A673 (cell line): ENCODE data around the gene TMEM8B. TPM values are rescaled to one million over a fixed set of nuclear protein-coding genes. Genes with fewer than 3 reads are reported as not detected.

Experiments used
- BruUV-seq: library from RNA; stranded (reverse); fragments of 400-500 nt; replicated peaks from 2 replicates; lab custom pipeline; 2021; lab: Mats Ljungman, UMichigan
- CTCF ChIA-PET: fragments of 300-600 bp; sonication (Branson Sonifier 250); formaldehyde crosslinking; loops from one replicate; lab custom pipeline; 2022; ENCODE audit warnings: antibody characterized with exemption; lab: Charles Lee
- POLR2A ChIA-PET: fragments of 300-600 bp; sonication (Branson Sonifier 250); formaldehyde crosslinking; loops from one replicate; lab custom pipeline; 2022; ENCODE audit warnings: antibody characterized with exemption; ENCODE audit not compliant: low non-redundant PET; lab: Charles Lee
- DNase-seq: peaks from one replicate; pipeline ENCODE4 v3.0.0-alpha.2; 2015; ENCODE audit warnings: low spot score
- H3K27ac ChIP-seq: fragments of 200-600 bp; sonication (generic); 2 replicates; pipeline ENCODE4 v1.5.1; 2016; ENCODE audit warnings: mixed run types, low read depth, mild to moderate bottlenecking, mixed read lengths, antibody characterized with exemption, low read length; ENCODE audit not compliant: poor library complexity, severe bottlenecking
- H3K27me3 ChIP-seq: fragments of 200-600 bp; sonication (generic); replicated peaks from 2 replicates; pipeline ENCODE4 v1.6.1; 2017; ENCODE audit warnings: mixed run types, low read depth, mild to moderate bottlenecking, mixed read lengths, antibody characterized with exemption, low read length; ENCODE audit not compliant: insufficient read depth, poor library complexity
- H3K36me3 ChIP-seq: fragments of 200-600 bp; sonication (generic); 2 replicates; pipeline ENCODE4 v1.6.1; 2016; ENCODE audit warnings: mixed run types, mild to moderate bottlenecking, mixed read lengths, antibody characterized with exemption, low read length; ENCODE audit not compliant: insufficient read depth, poor library complexity, severe bottlenecking
- H3K4me1 ChIP-seq: fragments of 200-600 bp; sonication (generic); 2 replicates; pipeline ENCODE4 v1.6.1; 2017; ENCODE audit warnings: mixed run types, mild to moderate bottlenecking, mixed read lengths, antibody characterized with exemption, low read length; ENCODE audit not compliant: insufficient read depth, poor library complexity, severe bottlenecking
- H3K4me3 ChIP-seq: fragments of 200-600 bp; sonication (generic); 2 replicates; pipeline ENCODE4 v1.5.1; 2016; ENCODE audit warnings: low read depth, mixed run types, mild to moderate bottlenecking, mixed read lengths, low read length; ENCODE audit not compliant: poor library complexity, severe bottlenecking
- H3K9me3 ChIP-seq: fragments of 200-600 bp; sonication (generic); 2 replicates; pipeline ENCODE4 v1.6.1; 2016; ENCODE audit warnings: mixed run types, low read depth, mild to moderate bottlenecking, mixed read lengths, antibody characterized with exemption, low read length; ENCODE audit not compliant: poor library complexity, severe bottlenecking
- CTCF ChIP-seq: fragments of 300-800, 200-600 bp; sonication (generic); conservative IDR thresholded peaks from 2 replicates; pipeline ENCODE4 v1.5.1; 2017; ENCODE audit warnings: low read depth, mild to moderate bottlenecking, antibody characterized with exemption, low read length, moderate library complexity, mixed read lengths
- EZH2 ChIP-seq: fragments of 200-600 bp; sonication (generic); IDR thresholded peaks from 2 replicates; pipeline ENCODE4 v1.6.1; 2017; ENCODE audit warnings: borderline replicate concordance, low read depth, mild to moderate bottlenecking, mixed read lengths, antibody characterized with exemption, low read length; ENCODE audit not compliant: poor library complexity, severe bottlenecking
- intact Hi-C: fragments of 100-400 bp; cut with micrococcal nuclease; formaldehyde crosslinking; loops from one replicate; pipeline ENCODE4 v1.10.0; 2022; ENCODE audit not compliant: unreplicated experiment
- total RNA-seq: library from RNA; stranded (reverse); gene quantifications from 2 replicates; pipeline ENCODE4 v1.2.3, GENCODE V29; 2021

TMEM8B gene
- total RNA-seq, 1 experiment from 2014 or later = 6.9 TPM

DNA sequence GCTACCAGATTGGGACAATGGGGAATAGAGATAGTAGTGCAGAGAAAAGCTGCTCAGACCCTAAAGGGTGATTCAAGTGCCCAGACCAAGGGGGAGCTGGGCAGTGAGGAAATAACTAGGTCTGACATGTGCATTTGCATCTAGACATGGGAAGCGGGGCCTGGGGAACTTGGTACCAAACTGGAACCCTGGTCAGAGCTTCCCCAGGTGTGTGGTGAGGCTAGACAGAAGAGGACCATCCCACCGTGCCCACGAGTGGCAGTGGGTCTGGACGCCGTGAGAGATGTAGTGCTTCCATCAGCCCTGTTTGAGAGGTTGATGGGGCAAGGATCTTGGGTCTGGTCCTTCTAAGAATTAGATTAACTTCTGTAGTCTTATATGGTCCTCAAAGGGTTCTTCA is 7.6 kb downstream of the TMEM8B start:
- Histone ChIP-seq H3K4me1 (no peaks in the 10 kb centered on the region), H3K4me3 (no peak overlapping the region), H3K36me3 (no peaks in the 10 kb centered on the region), H3K27me3 (no peaks in the 10 kb centered on the region), H3K9me3 (no peaks in the 10 kb centered on the region), H3K27ac (no peak overlapping the region)
- TF ChIP-seq EZH2 (no peak), CTCF (no peak)
- POLR2A ChIA-PET = no interaction called here
- intact Hi-C loops = no loop called here
- CTCF ChIA-PET = interaction anchor here (0.6 kb wide), 1 partner anchor 1279 kb away, joined by 4 read pairs; no protein-coding TSS in a partner anchor
- DNase-seq = no peak
- no TSS peak for BruUV-seq

- no TSS peak for BruUV-seq
- ChIA-PET CTCF (no interaction called here), POLR2A (no interaction called here)
- Histone ChIP-seq H3K4me1 (no peaks in the 10 kb centered on the region), H3K4me3 (no peak overlapping the region), H3K27me3 (no peaks in the 10 kb centered on the region), H3K36me3 (no peaks in the 10 kb centered on the region), H3K27ac (no peak overlapping the region), H3K9me3 (no peaks in the 10 kb centered on the region)
- TF ChIP-seq EZH2 (no peak), CTCF (no peak)
- intact Hi-C loops = no loop called here
- no peak for DNase-seq
These were observed 10.9 kb downstream of the TMEM8B start for GRCh38 chr9:35839926-35840325.

DNA sequence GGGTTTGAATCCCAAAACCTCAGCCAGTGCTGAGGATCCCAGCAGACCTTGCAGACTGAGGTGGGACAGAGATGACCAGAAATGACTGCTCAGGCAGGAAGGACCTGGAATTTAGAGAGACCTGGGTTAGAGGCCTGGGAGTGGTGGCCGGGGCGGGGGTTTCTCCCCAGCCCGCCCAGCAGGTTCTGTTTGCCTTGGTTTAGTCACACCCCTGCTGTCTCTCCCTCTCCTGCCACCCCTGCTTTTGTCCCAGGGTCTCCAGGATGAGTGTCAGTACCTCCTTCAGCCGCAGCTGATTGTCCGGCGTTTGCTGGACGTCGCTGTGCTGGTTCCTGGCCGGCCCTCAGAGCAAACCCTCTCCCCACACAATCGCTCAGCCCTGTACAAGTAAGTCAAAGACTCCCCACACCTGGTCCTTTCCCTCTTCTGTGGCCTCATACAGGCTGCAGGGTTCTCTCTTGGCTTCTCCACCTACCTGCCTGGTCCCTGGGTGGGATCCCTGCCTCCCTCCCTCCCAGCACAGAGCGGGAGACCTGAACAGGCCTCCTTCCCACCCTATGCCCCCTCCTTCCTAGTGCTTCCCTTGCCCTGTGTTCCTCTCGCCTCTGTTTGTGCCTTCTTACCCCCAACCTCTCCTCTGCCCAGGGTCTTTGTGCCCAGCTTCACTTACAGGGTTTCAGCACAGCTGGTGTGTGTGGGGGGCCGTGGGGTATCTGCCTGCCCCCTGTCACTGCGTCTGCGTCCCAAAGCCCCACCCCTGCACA is 12.0 kb downstream of the TMEM8B start:
- Histone ChIP-seq H3K27me3 (no peaks in the 10 kb centered on the region), H3K27ac (no peak overlapping the region), H3K9me3 (no peaks in the 10 kb centered on the region), H3K4me3 (no peak overlapping the region), H3K36me3 (no peaks in the 10 kb centered on the region), H3K4me1 (no peaks in the 10 kb centered on the region)
- CTCF ChIA-PET = no interaction called here
- TF ChIP-seq EZH2 = no peak
- no peak for TF ChIP-seq CTCF
- DNase-seq = no peak
- POLR2A ChIA-PET = no interaction called here
- no TSS peak for BruUV-seq
- intact Hi-C loops = no loop called here
